Measurements from ENCODE around the gene FRMD5.
"Not testable (repeated sequence)": the region's sequence is repeated elsewhere in the genome, so short reads cannot be mapped to it uniquely, and the experiment has no call there.

The FRMD5 gene

GRCh38 chr15:43830691-43831275, 364.3 kb downstream of the FRMD5 start:
- DNase-seq (ENCODE audit: low spot score), result not testable (repeated sequence)

DNA sequence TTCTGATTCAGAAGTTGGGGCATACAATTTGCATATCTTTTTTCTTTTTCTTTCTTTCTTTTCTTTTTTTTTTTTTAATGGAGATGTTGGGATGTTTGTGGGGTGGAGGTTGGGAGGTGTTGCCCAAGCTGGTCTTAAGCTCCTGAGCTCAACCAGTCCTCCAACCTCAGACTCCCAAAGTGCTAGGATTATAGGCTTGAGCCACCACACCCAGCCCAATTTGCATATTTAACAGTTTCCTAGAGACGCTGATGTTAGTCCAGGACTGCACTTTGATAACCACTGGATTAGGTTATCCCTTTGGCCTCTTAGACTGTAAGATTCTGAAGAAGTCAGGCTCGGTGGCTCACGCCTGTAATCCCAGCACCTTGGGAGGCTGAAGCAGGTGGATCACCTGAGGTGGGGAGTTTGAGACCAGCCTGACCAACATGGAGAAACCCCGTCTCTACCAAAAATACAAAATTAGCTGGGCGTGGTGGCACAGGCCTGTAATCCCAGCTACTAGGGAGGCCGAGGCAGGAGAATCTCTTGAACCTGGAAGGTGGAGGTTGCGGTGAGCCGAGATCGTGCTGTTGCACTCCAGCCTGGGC, 365.0 kb downstream of the FRMD5 start:
- DNase-seq (ENCODE audit: low spot score), result not testable (repeated sequence)

GRCh38 chr15:43828061-43828657, 366.9 kb downstream of the FRMD5 start:
- DNase-seq (ENCODE audit: low spot score), result peak; percentile 67

GRCh38 chr15:43826508-43827341, 368.3 kb downstream of the FRMD5 start, which contains the start of gene WDR76:
TSS of gene WDR76 (plus strand) at chr15:43827002. CDS start at chr15:43827033, 31 bp downstream.
- DNase-seq (ENCODE audit: low spot score), result peak; percentile 90

GRCh38 chr15:43826029-43826507, 369.0 kb downstream of the FRMD5 start:
- no peak for DNase-seq (ENCODE audit: low spot score)

- DNase-seq (ENCODE audit: low spot score), result not testable (repeated sequence)
Observed at GRCh38 chr15:43825305-43825704, 369.8 kb downstream of the FRMD5 start.

- peak; percentile 97 for DNase-seq (ENCODE audit: low spot score)
Observed at GRCh38 chr15:43824302-43825246, 370.5 kb downstream of the FRMD5 start, which contains the start of gene MFAP1. TSS of gene MFAP1 (minus strand) at chr15:43824690. CDS start at chr15:43824569, 121 bp downstream.

DNA sequence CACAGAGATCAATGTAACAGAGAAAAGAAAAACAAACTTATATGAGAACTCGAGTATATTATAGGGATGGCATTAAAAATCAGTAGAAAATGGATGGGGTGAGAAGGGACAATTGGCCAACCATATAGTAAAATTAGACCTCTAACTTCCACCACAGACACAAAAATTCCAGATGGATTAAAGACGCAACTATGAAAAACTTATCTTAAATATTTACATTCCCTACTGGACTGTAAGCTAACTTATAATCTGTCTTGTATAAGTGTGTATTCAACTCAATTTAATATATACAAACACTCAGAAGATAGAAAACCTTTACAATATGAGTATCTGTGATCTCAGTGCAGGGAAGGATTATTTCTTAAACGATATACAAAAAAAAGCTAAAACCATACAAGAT, 373.6 kb downstream of the FRMD5 start:
- no peak for DNase-seq (ENCODE audit: low spot score)

Data from activated CD4-positive, alpha-beta T cell treated with anti-CD3 and anti-CD28 coated beads, Interleukin-2, Interleukin-4, amounts not matched to agents 100 ng/mL and 50 ng/mL, durations not matched to agents 16 hours and 8 hours (primary cell).